Natural killer cell (primary cell): ENCODE measurements around the gene LRRC1. TPM values are rescaled to one million over a fixed set of nuclear protein-coding genes. Genes with fewer than 3 reads are reported as not detected.

Experiments used
- ATAC-seq, 3 donors: fragments of 150-1000 bp in 2 of 3; fragments of 200-7000 bp in 1 of 3; cut with Tn5 transposase; 1 replicate in 1 of 3; 2 replicates in 2 of 3; pipeline ENCODE4 v1.10.0; 2021; ENCODE audit warnings: mild to moderate bottlenecking in 2 of 3, moderate library complexity in 2 of 3
- DNase-seq, 2 donors: peaks; one replicate each; pipeline versions ENCODE4 v3.0.0 to v3.0.0-alpha.2; 2013 to 2021; ENCODE audit warnings: mixed read lengths in 1 of 2
- H3K27ac ChIP-seq: one replicate; pipeline ENCODE4 v1.5.1; 2013; ENCODE audit warnings: mild to moderate bottlenecking, low read length
- H3K27me3 ChIP-seq: one replicate; pipeline ENCODE4 v1.6.1; 2013; ENCODE audit warnings: low read length; ENCODE audit not compliant: control insufficient read depth, insufficient read depth
- H3K36me3 ChIP-seq: one replicate; pipeline ENCODE4 v1.6.1; 2013; ENCODE audit warnings: low read length; ENCODE audit not compliant: control insufficient read depth, insufficient read depth
- H3K4me1 ChIP-seq: one replicate; pipeline ENCODE4 v1.6.1; 2013; ENCODE audit warnings: low read length; ENCODE audit not compliant: control insufficient read depth, insufficient read depth
- H3K4me3 ChIP-seq: one replicate; pipeline ENCODE4 v1.5.1; 2013; ENCODE audit warnings: low read length
- H3K9me3 ChIP-seq: one replicate; pipeline ENCODE4 v1.6.1; 2013; ENCODE audit warnings: low read length; ENCODE audit not compliant: control insufficient read depth, insufficient read depth
- H3K27ac Mint-ChIP-seq, 2 donors: one replicate each; pipeline ENCODE4 v1.8.0; 2022; ENCODE audit warnings: mild to moderate bottlenecking in 2 of 2, mixed read lengths in 2 of 2, moderate library complexity in 1 of 2
- H3K27me3 Mint-ChIP-seq, 2 donors: one replicate each; pipeline ENCODE4 v1.8.0; 2022; ENCODE audit warnings: low read depth in 2 of 2, mixed read lengths in 2 of 2
- H3K36me3 Mint-ChIP-seq: one replicate; pipeline ENCODE4 v1.8.0; 2022; ENCODE audit warnings: mixed read lengths
- H3K4me1 Mint-ChIP-seq, 2 donors: one replicate each; pipeline ENCODE4 v1.8.0; 2022; ENCODE audit warnings: mixed read lengths in 2 of 2
- H3K4me3 Mint-ChIP-seq: one replicate; pipeline ENCODE4 v1.8.0; 2022; ENCODE audit warnings: mild to moderate bottlenecking, moderate library complexity, mixed read lengths
- H3K9me3 Mint-ChIP-seq, 2 donors: one replicate each; pipeline ENCODE4 v1.8.0; 2022; ENCODE audit warnings: mixed read lengths in 2 of 2
- WGBS: methylation state at CpG from one replicate; pipeline ENCODE4 v1.1.7; 2013; ENCODE audit warnings: missing lambda C conversion rate; ENCODE audit not compliant: insufficient coverage; 5-methylcytosine and 5-hydroxymethylcytosine counted together
- intact Hi-C: fragments of 100-400 bp; cut with micrococcal nuclease; formaldehyde crosslinking; loops from one replicate; pipeline ENCODE4 v1.14.2; 2022
- total RNA-seq, 4 donors: library from RNA; stranded (reverse); fragments of 120-200 nt in 1 of 4; gene quantifications; one replicate each; pipeline versions ENCODE4 v1.2.3 to v1.2.4, GENCODE V29; 2013 to 2022
- TF ChIP-seq, protein P1 (sequence below): fragments of 200-600 bp; IDR thresholded peaks from one replicate; pipeline ENCODE4 v1.8.0; 2022; ENCODE audit warnings: antibody characterized with exemption

Gene LRRC1
- total RNA-seq = 1 to 10 TPM; 2.0 to 5.6 (median 3.7) TPM
- total RNA-seq (2013) = 6.9 TPM

DNA sequence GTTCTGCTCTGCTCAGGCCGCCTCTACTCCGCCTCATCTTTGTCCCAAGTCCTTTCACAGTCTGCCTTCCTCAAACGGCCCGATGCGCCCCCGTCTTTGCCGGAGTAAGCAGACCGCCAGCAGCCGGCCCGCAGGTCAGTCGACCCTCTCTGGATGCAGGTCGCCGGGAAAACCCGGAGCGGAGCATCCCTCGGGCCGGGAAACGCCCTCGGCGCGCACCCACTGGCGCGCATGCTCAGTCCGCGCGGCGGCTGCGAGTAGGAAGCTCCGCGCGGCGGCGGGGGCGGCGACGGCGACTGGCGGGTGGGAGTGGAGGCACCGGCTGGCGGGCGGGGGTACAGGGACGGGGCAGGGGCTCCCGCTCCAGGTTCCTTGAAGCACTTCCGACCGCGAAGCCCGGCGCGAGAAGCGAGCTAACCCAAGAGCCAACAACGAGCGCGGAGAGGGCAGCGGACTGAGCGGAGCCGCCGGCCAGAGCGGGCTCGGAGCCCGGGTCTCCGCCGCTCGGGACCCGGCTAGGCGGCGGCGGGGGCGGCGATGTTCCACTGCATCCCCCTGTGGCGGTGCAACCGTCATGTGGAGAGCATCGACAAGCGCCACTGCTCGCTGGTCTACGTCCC lies at the start of gene LRRC1:
TSS of gene LRRC1 (plus strand) at position 286 of the 620 bp plus-strand sequence. CDS start at position 538, 252 bp downstream.
- H3K36me3 Mint-ChIP-seq = no peaks in the 10 kb centered on the region
- H3K27ac Mint-ChIP-seq = peak within 1 kb of the TSS; percentile 73 to 84
- H3K9me3 Mint-ChIP-seq = no peaks in the 10 kb centered on the region
- peaks cover 28 to 39% of the 10 kb centered on the region in 2 donors for H3K4me1 Mint-ChIP-seq
- intact Hi-C loops = loop anchor here (10.0 kb wide), 1 partner anchor 250 kb away; the partner anchor contains the start of gene GCLC
- peaks cover 4% of the 10 kb centered on the region for H3K27me3 ChIP-seq
- DNase-seq (peak; percentile 77 to 90), ATAC-seq (peak; percentile 77 to 81 (median 78))
- TF ChIP-seq, protein P1, sequence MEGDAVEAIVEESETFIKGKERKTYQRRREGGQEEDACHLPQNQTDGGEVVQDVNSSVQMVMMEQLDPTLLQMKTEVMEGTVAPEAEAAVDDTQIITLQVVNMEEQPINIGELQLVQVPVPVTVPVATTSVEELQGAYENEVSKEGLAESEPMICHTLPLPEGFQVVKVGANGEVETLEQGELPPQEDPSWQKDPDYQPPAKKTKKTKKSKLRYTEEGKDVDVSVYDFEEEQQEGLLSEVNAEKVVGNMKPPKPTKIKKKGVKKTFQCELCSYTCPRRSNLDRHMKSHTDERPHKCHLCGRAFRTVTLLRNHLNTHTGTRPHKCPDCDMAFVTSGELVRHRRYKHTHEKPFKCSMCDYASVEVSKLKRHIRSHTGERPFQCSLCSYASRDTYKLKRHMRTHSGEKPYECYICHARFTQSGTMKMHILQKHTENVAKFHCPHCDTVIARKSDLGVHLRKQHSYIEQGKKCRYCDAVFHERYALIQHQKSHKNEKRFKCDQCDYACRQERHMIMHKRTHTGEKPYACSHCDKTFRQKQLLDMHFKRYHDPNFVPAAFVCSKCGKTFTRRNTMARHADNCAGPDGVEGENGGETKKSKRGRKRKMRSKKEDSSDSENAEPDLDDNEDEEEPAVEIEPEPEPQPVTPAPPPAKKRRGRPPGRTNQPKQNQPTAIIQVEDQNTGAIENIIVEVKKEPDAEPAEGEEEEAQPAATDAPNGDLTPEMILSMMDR = no peak
- peak within 1 kb of the TSS; percentile 95 for H3K4me3 ChIP-seq
- peaks cover 26% of the 10 kb centered on the region for H3K4me1 ChIP-seq
- H3K36me3 ChIP-seq = no peaks in the 10 kb centered on the region
- under 1% methylated on average over 75 of the region's 75 CpGs for WGBS
- H3K27ac ChIP-seq = peak within 1 kb of the TSS; percentile 63
- H3K4me3 Mint-ChIP-seq = peak within 1 kb of the TSS; percentile 96
- H3K27me3 Mint-ChIP-seq = peaks cover 27 to 30% of the 10 kb centered on the region in 2 donors
- no peaks in the 10 kb centered on the region for H3K9me3 ChIP-seq

DNA sequence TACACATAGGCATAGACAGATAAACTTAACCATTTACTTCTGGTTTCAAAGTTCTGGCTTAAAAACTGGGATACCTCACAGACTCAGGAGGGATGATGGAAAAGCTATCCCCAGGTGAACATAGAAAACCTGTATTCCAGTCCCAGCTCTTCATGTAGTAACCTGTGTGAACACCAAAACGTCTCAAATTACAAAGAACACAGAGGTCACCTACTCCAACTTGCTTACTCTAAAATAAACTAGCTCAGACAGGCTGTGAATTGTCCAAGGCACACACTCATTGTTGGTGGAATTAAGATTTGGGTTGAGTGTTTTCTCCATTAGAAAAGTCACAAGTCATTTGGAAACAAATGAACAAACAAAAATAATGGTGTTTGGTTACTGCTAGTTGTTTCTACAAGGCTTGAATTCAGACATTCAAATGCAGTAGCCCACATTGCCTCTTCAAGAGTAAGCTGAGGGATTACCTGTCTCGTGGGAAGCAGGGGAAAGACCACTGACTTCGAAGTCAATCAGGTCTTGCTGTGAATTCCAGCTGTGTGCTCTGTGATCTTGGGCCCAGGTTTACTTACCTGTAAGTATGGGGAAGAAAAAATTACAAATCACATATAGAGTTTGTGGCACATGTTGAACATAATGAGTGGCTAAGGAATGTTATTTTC lies 48.2 kb upstream of the LRRC1 start:
- Mint-ChIP-seq H3K4me1 (no peaks in the 10 kb centered on the region), H3K27ac (no peak overlapping the region), H3K36me3 (no peaks in the 10 kb centered on the region), H3K27me3 (peaks cover 0 to 3% of the 10 kb centered on the region in 2 donors), H3K4me3 (no peak overlapping the region), H3K9me3 (no peaks in the 10 kb centered on the region)
- no peak overlapping the region for H3K27ac ChIP-seq
- no peak for ATAC-seq
- H3K4me1 ChIP-seq = no peaks in the 10 kb centered on the region
- intact Hi-C loops = no loop called here
- H3K36me3 ChIP-seq = no peaks in the 10 kb centered on the region
- WGBS = 74% methylated on average over 3 of the region's 3 CpGs
- H3K27me3 ChIP-seq = no peaks in the 10 kb centered on the region
- H3K9me3 ChIP-seq = no peaks in the 10 kb centered on the region
- H3K4me3 ChIP-seq = no peak overlapping the region
- TF ChIP-seq, protein P1 = no peak
- DNase-seq = no peak

DNA sequence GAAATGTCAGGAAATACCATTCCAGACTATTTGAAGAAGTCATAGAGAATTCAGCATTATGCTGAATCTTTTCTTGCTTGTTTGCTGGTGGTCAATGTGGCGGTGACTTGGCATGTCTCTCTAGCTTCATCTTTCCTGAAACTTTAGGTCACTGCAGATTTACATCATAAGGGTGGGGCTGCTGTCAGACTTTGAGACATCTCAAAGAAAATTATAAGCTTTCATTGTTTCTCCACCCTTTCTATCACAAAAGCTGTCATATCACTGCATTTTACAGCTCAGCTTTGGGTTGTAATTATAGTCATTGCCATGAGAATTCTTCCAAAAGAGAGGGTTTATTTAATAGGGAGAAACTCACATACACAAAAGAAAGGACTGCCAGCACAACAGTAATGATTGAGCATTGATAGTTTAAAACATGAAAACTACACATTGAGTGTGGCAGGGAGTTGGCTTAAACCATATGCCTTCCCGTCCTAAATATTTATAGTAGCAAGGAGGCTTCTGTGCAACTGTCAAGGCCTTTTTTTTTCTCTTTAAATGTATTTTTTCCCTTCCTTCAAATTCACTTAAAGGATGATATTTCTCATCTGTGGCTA lies 44.7 kb upstream of the LRRC1 start:
- no peak overlapping the region for H3K27ac Mint-ChIP-seq

More for the DNA sequence above, 44.7 kb upstream of the LRRC1 start:
- intact Hi-C loops = no loop called here
- Mint-ChIP-seq H3K4me1 (no peaks in the 10 kb centered on the region), H3K36me3 (no peaks in the 10 kb centered on the region), H3K4me3 (no peak overlapping the region), H3K27me3 (peaks cover 0 to 7% of the 10 kb centered on the region in 2 donors), H3K9me3 (no peaks in the 10 kb centered on the region)
- Histone ChIP-seq H3K27me3 (no peaks in the 10 kb centered on the region), H3K27ac (no peak overlapping the region), H3K4me3 (no peak overlapping the region), H3K9me3 (no peaks in the 10 kb centered on the region), H3K4me1 (no peaks in the 10 kb centered on the region), H3K36me3 (no peaks in the 10 kb centered on the region)
- no peak for DNase-seq
- TF ChIP-seq, protein P1 = no peak
- peak in 1 of 3 donors; percentile 55 for ATAC-seq
- WGBS = 81% methylated on average over 1 of the region's 2 CpGs
